H1 (cell line): ENCODE measurements around the gene TMPRSS2. TPM values are rescaled to one million over a fixed set of nuclear protein-coding genes. Genes with fewer than 3 reads are reported as not detected.

Source experiments
- CTCF ChIA-PET: fragments of 300-600 bp; sonication (Branson Sonifier 250); formaldehyde crosslinking; loops from one replicate; lab custom pipeline; 2021; ENCODE audit not compliant: partially characterized antibody; lab: Charles Lee
- POLR2A ChIA-PET: fragments of 300-600 bp; sonication (Branson Sonifier 250); formaldehyde crosslinking; loops from one replicate; lab custom pipeline; 2021; ENCODE audit warnings: inconsistent platforms; ENCODE audit not compliant: partially characterized antibody; lab: Charles Lee
- DNase-seq, 2 experiments: peaks; one replicate each; pipeline versions ENCODE4 v3.0.0 to v3.0.0-alpha.2; 2010 to 2022; ENCODE audit warnings: low spot score in 2 of 2, low read depth in 1 of 2, mixed read lengths in 1 of 2
- FAIRE-seq: peaks from 2 replicates; lab custom pipeline; 2011; peaks lifted over from hg19 to GRCh38; lab: Jason Lieb, UNC
- H2AFZ ChIP-seq: 2 replicates; pipeline ENCODE4 v1.8.1; 2012; ENCODE audit warnings: low read length, inconsistent platforms
- H2AK5ac ChIP-seq: 2 replicates; pipeline ENCODE4 v1.6.1; 2013; ENCODE audit warnings: low read depth, low read length
- H2BK120ac ChIP-seq: replicated peaks from 2 replicates; pipeline ENCODE3; 2013; ENCODE audit warnings: low read depth, low read length, inconsistent platforms
- H2BK12ac ChIP-seq: 2 replicates; pipeline ENCODE4 v1.6.1; 2013; ENCODE audit warnings: low read depth, low read length
- H2BK15ac ChIP-seq: 2 replicates; pipeline ENCODE4 v1.6.1; 2013; ENCODE audit warnings: low read length
- H2BK20ac ChIP-seq: 2 replicates; pipeline ENCODE4 v1.6.1; 2013; ENCODE audit warnings: low read length
- H2BK5ac ChIP-seq: 2 replicates; pipeline ENCODE4 v1.6.1; 2013; ENCODE audit warnings: low read depth, low read length
- H3K14ac ChIP-seq: 2 replicates; pipeline ENCODE4 v1.6.1; 2013; ENCODE audit warnings: inconsistent platforms; ENCODE audit not compliant: insufficient read length
- H3K18ac ChIP-seq: 2 replicates; pipeline ENCODE4 v1.6.1; 2013; ENCODE audit warnings: low read length; ENCODE audit errors: extremely low read depth
- H3K23ac ChIP-seq: 2 replicates; pipeline ENCODE4 v1.6.1; 2013; ENCODE audit warnings: inconsistent platforms; ENCODE audit not compliant: insufficient read length
- H3K23me2 ChIP-seq: 2 replicates; pipeline ENCODE4 v1.6.1; 2013; ENCODE audit warnings: low read depth, low read length
- H3K27ac ChIP-seq: 2 replicates; pipeline ENCODE4 v1.6.1; 2011; ENCODE audit warnings: low read depth, low read length, inconsistent platforms
- H3K27me3 ChIP-seq, 4 experiments: replicated peaks in 1 of 4; 1 replicate in 1 of 4; 2 replicates in 3 of 4; pipeline versions ENCODE4 v1.6.1 to v1.8.1; 2011 to 2013; ENCODE audit warnings: low read length in 3 of 4, mild to moderate bottlenecking in 3 of 4, inconsistent platforms in 2 of 4, mixed read lengths in 2 of 4, moderate library complexity in 1 of 4; ENCODE audit not compliant: control insufficient read depth in 3 of 4, insufficient read depth in 3 of 4; ENCODE audit errors: extremely low read depth in 1 of 4
- H3K36me3 ChIP-seq, 4 experiments: 2 replicates each; pipeline versions ENCODE4 v1.6.1 to v1.8.1; 2011 to 2013; ENCODE audit warnings: mild to moderate bottlenecking in 4 of 4, low read length in 3 of 4, moderate library complexity in 2 of 4, control low read depth in 1 of 4, inconsistent platforms in 1 of 4; ENCODE audit not compliant: insufficient read depth in 4 of 4, control insufficient read depth in 2 of 4
- H3K4ac ChIP-seq: replicated peaks from 2 replicates; pipeline ENCODE3; 2013; ENCODE audit warnings: low read length, low read depth, mixed read lengths, inconsistent platforms; ENCODE audit not compliant: insufficient read length
- H3K4me1 ChIP-seq, 4 experiments: replicated peaks in 1 of 4; 1 replicate in 1 of 4; 2 replicates in 3 of 4; pipeline versions ENCODE4 v1.6.1 to v1.8.1; 2011 to 2013; ENCODE audit warnings: low read length in 3 of 4, inconsistent platforms in 2 of 4, mixed read lengths in 1 of 4; ENCODE audit not compliant: insufficient read depth in 4 of 4, control insufficient read depth in 3 of 4
- H3K4me2 ChIP-seq, 2 experiments: 2 replicates each; pipeline versions ENCODE4 v1.6.1 to v1.8.1; 2011 to 2013; ENCODE audit warnings: low read depth in 2 of 2, low read length in 2 of 2, control low read depth in 1 of 2, inconsistent platforms in 1 of 2, mild to moderate bottlenecking in 1 of 2; ENCODE audit not compliant: insufficient read depth in 1 of 2
- H3K4me3 ChIP-seq, 4 experiments: fragments of 200-600, 300-600 bp in 1 of 4; sonication (generic), shearing (Covaris generic), sonication (Bioruptor Twin) in 1 of 4; 2 replicates each; pipeline versions ENCODE4 v1.5.1 to v1.8.1; 2011 to 2016; ENCODE audit warnings: low read length in 4 of 4, low read depth in 3 of 4, control low read depth in 2 of 4, inconsistent platforms in 2 of 4, mild to moderate bottlenecking in 2 of 4, mixed read lengths in 1 of 4, moderate library complexity in 1 of 4; ENCODE audit not compliant: insufficient read depth in 2 of 4; ENCODE audit errors: extremely low read depth in 1 of 4
- H3K56ac ChIP-seq: replicated peaks from 2 replicates; pipeline ENCODE3; 2013; ENCODE audit warnings: low read depth, mild to moderate bottlenecking, mixed read lengths, low read length, inconsistent platforms; ENCODE audit not compliant: insufficient read length
- H3K79me1 ChIP-seq: 2 replicates; pipeline ENCODE4 v1.6.1; 2013; ENCODE audit warnings: low read depth, low read length, control low read depth
- H3K79me2 ChIP-seq, 2 experiments: 2 replicates each; pipeline versions ENCODE4 v1.6.1 to v1.8.1; 2012 to 2013; ENCODE audit warnings: low read length in 2 of 2, mild to moderate bottlenecking in 2 of 2, inconsistent platforms in 1 of 2; ENCODE audit not compliant: insufficient read depth in 2 of 2, control insufficient read depth in 1 of 2
- H3K9ac ChIP-seq, 4 experiments: replicated peaks in 1 of 4; 1 replicate in 1 of 4; 2 replicates in 3 of 4; pipeline versions ENCODE4 v1.6.1 to v1.8.1; 2011 to 2013; ENCODE audit warnings: low read depth in 3 of 4, low read length in 3 of 4, control low read depth in 2 of 4, mild to moderate bottlenecking in 2 of 4, moderate library complexity in 2 of 4, inconsistent platforms in 1 of 4; ENCODE audit errors: extremely low read depth in 1 of 4
- H3K9me3 ChIP-seq, 2 experiments: 2 replicates each; pipeline versions ENCODE4 v1.6.1 to v1.8.1; 2012 to 2013; ENCODE audit warnings: mild to moderate bottlenecking in 2 of 2, moderate library complexity in 2 of 2, control low read depth in 1 of 2, inconsistent platforms in 1 of 2, low read depth in 1 of 2, low read length in 1 of 2, mixed read lengths in 1 of 2; ENCODE audit not compliant: insufficient read depth in 2 of 2
- H4K20me1 ChIP-seq, 2 experiments: replicated peaks in 1 of 2; 2 replicates each; pipeline versions ENCODE3 to v1.8.1; 2011 to 2013; ENCODE audit warnings: inconsistent platforms in 2 of 2, low read length in 2 of 2, mild to moderate bottlenecking in 1 of 2; ENCODE audit not compliant: insufficient read depth in 2 of 2, control insufficient read depth in 1 of 2
- H4K5ac ChIP-seq: 2 replicates; pipeline ENCODE4 v1.6.1; 2013; ENCODE audit warnings: low read length, low read depth, mixed read lengths, inconsistent platforms; ENCODE audit not compliant: insufficient read length
- H4K8ac ChIP-seq: 2 replicates; pipeline ENCODE4 v1.8.0; 2013; ENCODE audit warnings: mild to moderate bottlenecking, moderate library complexity, low read length, inconsistent platforms; ENCODE audit not compliant: insufficient read depth; ENCODE audit errors: extremely low read depth
- H4K91ac ChIP-seq: replicated peaks from 2 replicates; pipeline ENCODE3; 2013; ENCODE audit warnings: low read length, mixed read lengths, inconsistent platforms; ENCODE audit not compliant: insufficient read length
- CHD2 ChIP-seq: IDR thresholded peaks from 2 replicates; pipeline ENCODE4 v1.6.1; 2012; ENCODE audit warnings: low read length, improper control_type of control experiment
- EGR1 ChIP-seq: IDR thresholded peaks from 2 replicates; pipeline ENCODE4 v1.6.1; 2011; ENCODE audit warnings: low read depth, low read length, borderline replicate concordance
- EP300 ChIP-seq, 2 experiments: IDR thresholded peaks; 1 replicate in 1 of 2; 2 replicates in 1 of 2; pipeline ENCODE4 v1.6.1; 2011 to 2012; ENCODE audit warnings: low read depth in 2 of 2, low read length in 2 of 2, mild to moderate bottlenecking in 2 of 2, borderline replicate concordance in 1 of 2, inconsistent platforms in 1 of 2, moderate library complexity in 1 of 2
- GTF2F1 ChIP-seq: IDR thresholded peaks from 2 replicates; pipeline ENCODE4 v1.6.1; 2012; ENCODE audit warnings: low read depth, low read length, improper control_type of control experiment, borderline replicate concordance
- NRF1 ChIP-seq: IDR thresholded peaks from 2 replicates; pipeline ENCODE4 v1.6.1; 2011; ENCODE audit warnings: mild to moderate bottlenecking, low read depth, low read length, improper control_type of control experiment
- POLR2A ChIP-seq, 2 experiments: IDR thresholded peaks; 1 replicate in 1 of 2; 2 replicates in 1 of 2; pipeline ENCODE4 v1.6.1; 2011; ENCODE audit warnings: low read depth in 2 of 2, low read length in 2 of 2, mild to moderate bottlenecking in 2 of 2; ENCODE audit errors: control extremely low read depth in 1 of 2
- SIN3A ChIP-seq, 2 experiments: IDR thresholded peaks in 1 of 2; conservative IDR thresholded peaks in 1 of 2; 2 replicates each; pipeline ENCODE4 v1.6.1; 2011 to 2012; ENCODE audit warnings: low read length in 2 of 2, improper control_type of control experiment in 1 of 2, low read depth in 1 of 2, mild to moderate bottlenecking in 1 of 2
- SUZ12 ChIP-seq: fragments of 200-600 bp; sonication (generic); IDR thresholded peaks from 2 replicates; pipeline ENCODE4 v1.6.1; 2012; ENCODE audit warnings: mild to moderate bottlenecking, inconsistent platforms, low read length, moderate library complexity, mixed read lengths
- TAF1 ChIP-seq: IDR thresholded peaks from 2 replicates; pipeline ENCODE4 v1.6.1; 2011; ENCODE audit warnings: mild to moderate bottlenecking, low read depth, low read length
- ZNF274 ChIP-seq: IDR thresholded peaks from 2 replicates; pipeline ENCODE4 v1.7.0; 2012; ENCODE audit warnings: low read length, borderline replicate concordance; ENCODE audit errors: extremely low read depth
- WGBS, 2 experiments: shearing (Covaris generic) in 1 of 2; methylation state at CpG; one replicate each; pipeline versions ENCODE4 v1.1.6 to v1.1.7; 2013 to 2015; ENCODE audit warnings: low lambda C conversion rate in 2 of 2, mixed read lengths in 2 of 2, inconsistent platforms in 1 of 2, low coverage in 1 of 2, missing lambda C conversion rate in 1 of 2; ENCODE audit not compliant: insufficient replicate concordance in 2 of 2, insufficient coverage in 1 of 2, insufficient read length in 1 of 2; ENCODE audit errors: extremely low coverage in 1 of 2, missing lambda C conversion rate in 1 of 2; 5-methylcytosine and 5-hydroxymethylcytosine counted together
- polyA plus RNA-seq, 7 experiments: library from polyadenylated mRNA; depleted of rRNA in 3 of 7; stranded (reverse) in 5 of 7; unstranded in 2 of 7; fragments of >200 nt in 5 of 7; fragments of 200-250 nt in 2 of 7; gene quantifications; 1 replicate in 5 of 7; 2 replicates in 1 of 7; 4 replicates in 1 of 7; pipeline versions ENCODE4 v1.2.1 to v1.2.3, GENCODE V29; 2011 to 2013; ENCODE audit warnings: missing spikeins in 2 of 7, mixed read lengths in 2 of 7
- total RNA-seq: library from RNA; stranded (reverse); fragmentation: NEBNext Ultra II Directional; extraction: Animal tissue kit (Norgen Biotek cat#: 25700); gene quantifications from 2 replicates; pipeline ENCODE4 v1.2.1, GENCODE V29; 2021
- TF ChIP-seq, protein P1 (sequence below): IDR thresholded peaks from 2 replicates; pipeline ENCODE4 v1.6.1; 2012; ENCODE audit warnings: low read length, inconsistent platforms

The TMPRSS2 gene
- total and polyA plus RNA-seq, 2 of the 8 experiments (the other 6 are each of a cell fraction or from before 2014, with no cell fraction given) = 9.2 to 11.0 TPM

DNA sequence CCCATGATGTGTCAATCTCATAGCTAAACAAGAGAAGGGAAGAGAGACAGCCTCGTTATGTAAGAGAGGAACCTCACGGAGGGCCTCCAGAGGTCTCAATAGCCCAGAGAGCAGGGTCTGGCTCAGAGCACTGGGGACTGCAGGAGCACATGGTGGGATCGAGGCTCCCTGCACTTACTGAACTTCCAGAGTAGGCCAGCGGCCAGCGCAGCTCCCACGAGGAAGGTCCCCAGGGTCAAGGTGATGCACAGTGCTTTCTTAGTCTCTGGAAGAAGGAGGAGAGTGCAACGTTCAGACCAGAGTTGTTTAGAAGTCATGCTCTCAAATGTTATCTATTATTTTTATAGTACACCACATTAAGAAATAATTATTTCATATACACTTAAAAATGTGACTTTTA lies 18.6 kb downstream of the TMPRSS2 start:
- no peak overlapping the region for H4K5ac ChIP-seq
- H2BK5ac ChIP-seq = no peak overlapping the region
- no peak overlapping the region for H3K4me3 ChIP-seq
- peak overlapping the region; percentile 80; the same call in 1 of the 2 replicates for H4K8ac ChIP-seq
- no peaks in the 10 kb centered on the region for H3K27me3 ChIP-seq
- no peaks in the 10 kb centered on the region for H3K4me1 ChIP-seq
- H4K91ac ChIP-seq = no peak overlapping the region
- H3K14ac ChIP-seq = no peak overlapping the region
- peaks cover 0 to 8% (median under 1%) of the 10 kb centered on the region in 4 experiments; a peak in 3 of 8 replicates for H3K36me3 ChIP-seq
- no peak overlapping the region for H3K9ac ChIP-seq
- no peaks in the 10 kb centered on the region for H4K20me1 ChIP-seq
- no peak overlapping the region for H2AFZ ChIP-seq
- no peak overlapping the region for H3K4me2 ChIP-seq
- no peaks in the 10 kb centered on the region for H3K79me2 ChIP-seq
- H2BK120ac ChIP-seq = no peak overlapping the region
- H3K23ac ChIP-seq = no peak overlapping the region
- H2BK20ac ChIP-seq = no peak overlapping the region
- H3K79me1 ChIP-seq = no peaks in the 10 kb centered on the region
- no peak overlapping the region for H3K56ac ChIP-seq
- DNase-seq = no peak
- no peak overlapping the region for H3K27ac ChIP-seq
- no peak overlapping the region for H3K18ac ChIP-seq
- H3K9me3 ChIP-seq = no peaks in the 10 kb centered on the region
- FAIRE-seq = no peak
- CTCF ChIA-PET = interaction anchor here (1.3 kb wide), 1 partner anchor 207 kb away, joined by 5 read pairs; no protein-coding TSS in a partner anchor
- H2AK5ac ChIP-seq = no peak overlapping the region
- H2BK15ac ChIP-seq = no peak overlapping the region
- POLR2A ChIA-PET = no interaction called here
- no peak overlapping the region for H2BK12ac ChIP-seq
- peaks cover 1% of the 10 kb centered on the region; the same call in 1 of the 2 replicates for H3K23me2 ChIP-seq
- H3K4ac ChIP-seq = no peak overlapping the region
- 93% methylated on average over 7 of the region's 7 CpGs; no CpG with 5 or more reads in 1 of the 2 experiments for WGBS, 2 experiments
- no peak for TF ChIP-seq ZNF274
- no peak for TF ChIP-seq SUZ12
- no peak for TF ChIP-seq GTF2F1
- no peak for TF ChIP-seq SIN3A (conservative IDR thresholded peaks at IDR 0.05 in 1 of 2, IDR thresholded peaks at IDR 0.05 in 1 of 2; ENCODE audit: low read depth in 1 of 2, low read length in 2 of 2)
- TF ChIP-seq EGR1 = no peak
- TF ChIP-seq POLR2A (IDR thresholded peaks at IDR 0.05; ENCODE audit: control extremely low read depth in 1 of 2, low read depth in 2 of 2, low read length in 2 of 2) = no peak
- TF ChIP-seq, protein P1, sequence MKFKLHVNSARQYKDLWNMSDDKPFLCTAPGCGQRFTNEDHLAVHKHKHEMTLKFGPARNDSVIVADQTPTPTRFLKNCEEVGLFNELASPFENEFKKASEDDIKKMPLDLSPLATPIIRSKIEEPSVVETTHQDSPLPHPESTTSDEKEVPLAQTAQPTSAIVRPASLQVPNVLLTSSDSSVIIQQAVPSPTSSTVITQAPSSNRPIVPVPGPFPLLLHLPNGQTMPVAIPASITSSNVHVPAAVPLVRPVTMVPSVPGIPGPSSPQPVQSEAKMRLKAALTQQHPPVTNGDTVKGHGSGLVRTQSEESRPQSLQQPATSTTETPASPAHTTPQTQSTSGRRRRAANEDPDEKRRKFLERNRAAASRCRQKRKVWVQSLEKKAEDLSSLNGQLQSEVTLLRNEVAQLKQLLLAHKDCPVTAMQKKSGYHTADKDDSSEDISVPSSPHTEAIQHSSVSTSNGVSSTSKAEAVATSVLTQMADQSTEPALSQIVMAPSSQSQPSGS = no peak
- no peak for TF ChIP-seq CHD2
- no peak for TF ChIP-seq TAF1
- TF ChIP-seq EP300 (IDR thresholded peaks at IDR 0.05; ENCODE audit: borderline replicate concordance in 1 of 2, low read depth in 2 of 2, low read length in 2 of 2) = no peak
- TF ChIP-seq NRF1 = no peak
